GOT3 (cell line): Measurements from ENCODE around the gene RNASEH2C.
"Not testable (repeated sequence)": the region's sequence is repeated elsewhere in the genome, so short reads cannot be mapped to it uniquely, and the experiment has no call there.

Experiments
- DNase-seq: peaks from one replicate; lab custom pipeline; 2025; ENCODE audit warnings: mixed read lengths; lab: John Stamatoyannopoulos, UW

Gene RNASEH2C

DNA sequence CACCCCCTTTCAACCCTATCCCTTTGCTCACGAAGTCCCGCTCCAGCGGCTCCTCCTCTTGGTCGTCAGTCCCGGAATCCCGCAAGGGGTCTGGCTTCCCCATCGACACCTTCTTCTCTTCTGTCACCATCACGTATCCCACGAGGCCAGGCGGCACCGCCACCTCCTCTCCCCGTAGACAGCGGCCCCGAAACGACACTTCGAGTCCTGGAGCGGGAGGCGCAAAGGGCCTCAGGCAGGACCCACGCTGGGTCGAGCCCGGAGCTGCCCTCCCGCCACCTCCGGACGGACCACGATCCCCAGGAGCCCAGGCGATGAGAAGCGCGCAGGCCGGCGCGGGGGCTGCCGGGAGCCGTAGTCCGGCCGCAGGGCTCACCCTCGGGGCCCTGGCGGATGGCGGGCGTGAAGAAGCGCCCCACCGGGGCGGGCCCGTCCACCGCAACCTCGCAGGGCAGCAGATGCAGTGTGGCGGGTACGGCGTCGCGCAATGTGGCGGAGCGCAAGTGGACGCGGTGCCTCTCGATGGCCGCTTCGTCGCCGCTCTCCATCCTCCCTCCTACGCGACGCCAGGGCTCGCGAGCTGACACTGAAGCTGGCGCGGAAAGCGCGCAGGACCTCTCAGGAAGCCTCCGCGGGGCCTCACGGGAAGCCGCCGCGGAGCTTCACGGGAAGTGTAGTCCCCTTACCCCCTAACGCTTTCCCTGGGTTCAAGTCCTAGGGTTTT lies at the start of gene RNASEH2C:
RNASEH2C (minus strand) TSS at position 588 of the 724 bp plus-strand sequence; CDS start at position 548, 40 bp downstream.
- peak; percentile 31 for DNase-seq

DNA sequence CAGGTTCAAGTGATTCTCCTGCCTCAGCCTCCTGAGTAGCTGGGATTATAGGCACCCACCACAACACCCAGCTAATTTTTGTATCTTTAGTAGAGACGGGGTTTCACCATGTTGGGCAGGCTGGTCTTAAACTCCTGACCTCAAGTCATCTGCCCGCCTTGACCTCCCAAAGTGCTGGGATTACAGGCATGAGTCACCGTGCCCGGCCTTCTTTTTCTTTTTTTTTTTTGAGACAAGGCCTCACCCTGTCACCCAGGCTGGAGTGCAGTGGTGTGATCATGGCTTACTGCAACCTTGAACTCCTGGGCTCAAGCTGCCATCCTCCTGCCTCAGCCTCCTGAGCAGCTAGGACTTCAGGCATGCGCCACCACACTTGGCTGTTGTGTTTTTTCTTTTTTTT lies 47.2 kb upstream of the RNASEH2C start:
- not testable (repeated sequence) for DNase-seq

DNA sequence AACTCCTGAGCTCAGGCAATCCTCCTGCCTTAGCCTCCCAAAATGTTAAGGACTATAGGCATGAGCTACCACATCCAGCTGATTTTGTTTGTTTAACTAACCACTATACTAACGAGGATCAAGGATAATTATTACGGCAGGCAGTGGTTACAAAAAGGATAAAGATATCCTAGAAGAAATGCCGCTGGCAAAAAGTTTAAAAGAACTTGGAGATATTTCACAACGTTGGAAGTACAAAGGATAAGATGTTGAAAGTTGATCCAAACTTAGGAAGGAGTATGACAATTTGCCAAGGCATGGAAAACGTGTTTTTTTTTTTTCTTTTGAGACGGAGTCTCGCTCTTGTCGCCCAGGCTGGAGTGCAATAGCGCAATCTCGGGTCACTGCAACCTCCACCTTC lies 46.8 kb upstream of the RNASEH2C start:
- no peak for DNase-seq

DNA sequence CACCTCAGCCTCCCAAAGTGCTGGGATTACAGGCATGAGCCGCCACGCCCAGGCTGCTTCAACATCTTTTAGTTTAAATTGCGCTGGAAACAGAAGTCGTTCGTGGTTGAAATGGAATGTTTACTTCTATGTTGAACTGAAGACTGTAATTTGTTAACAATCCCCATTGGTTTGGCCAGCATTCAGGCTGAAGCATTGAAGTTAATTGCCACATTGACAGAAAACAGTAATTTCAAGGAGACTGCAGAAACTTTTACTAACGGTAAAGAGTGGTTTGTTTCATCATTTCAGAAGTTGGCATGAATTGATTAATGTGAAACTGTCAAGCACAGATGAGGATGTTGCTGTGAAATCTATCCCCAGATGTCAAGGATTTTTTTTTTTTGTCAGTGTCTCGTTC lies 45.9 kb upstream of the RNASEH2C start:
- DNase-seq, result no peak

DNA sequence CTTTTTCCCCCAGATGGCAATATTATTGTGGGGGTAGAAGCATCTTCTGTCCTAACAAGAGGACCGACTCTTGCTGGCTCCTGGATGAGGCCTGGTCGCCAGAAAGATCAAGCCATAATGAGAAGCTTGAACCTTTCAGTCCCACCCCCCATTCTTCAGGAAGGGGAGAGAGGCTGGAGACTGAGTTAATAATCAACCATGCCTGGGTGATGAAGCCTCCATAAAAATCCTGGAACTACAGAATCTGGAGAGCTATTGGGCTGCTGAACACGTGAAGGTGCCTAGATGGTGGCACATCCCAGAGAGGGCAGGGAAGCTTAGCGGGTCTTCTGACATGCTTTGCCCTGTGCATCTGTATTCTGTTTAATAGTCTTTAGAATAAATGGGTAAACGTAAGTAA lies 43.8 kb upstream of the RNASEH2C start:
- no peak for DNase-seq

DNA sequence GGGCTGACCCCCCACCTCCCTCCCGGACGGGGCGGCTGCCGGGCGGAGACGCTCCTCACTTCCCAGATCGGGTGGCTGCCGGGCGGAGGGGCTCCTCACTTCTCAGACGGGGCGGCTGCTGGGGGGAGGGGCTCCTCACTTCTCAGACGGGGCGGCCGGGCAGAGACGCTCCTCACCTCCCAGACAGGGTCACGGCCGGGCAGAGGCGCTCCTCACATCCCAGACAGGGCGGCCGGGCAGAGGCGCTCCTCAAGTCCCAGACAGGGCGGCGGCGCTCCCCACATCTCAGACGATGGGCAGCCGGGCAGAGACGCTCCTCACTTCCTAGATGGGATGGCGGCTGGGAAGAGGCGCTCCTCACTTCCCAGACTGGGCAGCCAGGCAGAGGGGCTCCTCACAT lies 42.2 kb upstream of the RNASEH2C start:
- DNase-seq, result not testable (repeated sequence)

DNA sequence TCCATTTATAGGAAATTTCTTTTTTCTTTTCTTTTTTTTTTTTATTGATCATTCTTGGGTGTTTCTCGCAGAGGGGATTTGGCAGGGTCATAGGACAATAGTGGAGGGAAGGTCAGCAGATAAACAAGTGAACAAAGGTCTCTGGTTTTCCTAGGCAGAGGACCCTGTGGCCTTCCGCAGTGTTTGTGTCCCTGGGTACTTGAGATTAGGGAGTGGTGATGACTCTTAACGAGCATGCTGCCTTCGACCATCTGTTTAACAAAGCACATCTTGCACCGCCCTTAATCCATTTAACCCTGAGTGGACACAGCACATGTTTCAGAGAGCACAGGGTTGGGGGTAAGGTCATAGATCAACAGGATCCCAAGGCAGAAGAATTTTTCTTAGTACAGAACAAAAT lies 41.6 kb upstream of the RNASEH2C start:
- not testable (repeated sequence) for DNase-seq

DNA sequence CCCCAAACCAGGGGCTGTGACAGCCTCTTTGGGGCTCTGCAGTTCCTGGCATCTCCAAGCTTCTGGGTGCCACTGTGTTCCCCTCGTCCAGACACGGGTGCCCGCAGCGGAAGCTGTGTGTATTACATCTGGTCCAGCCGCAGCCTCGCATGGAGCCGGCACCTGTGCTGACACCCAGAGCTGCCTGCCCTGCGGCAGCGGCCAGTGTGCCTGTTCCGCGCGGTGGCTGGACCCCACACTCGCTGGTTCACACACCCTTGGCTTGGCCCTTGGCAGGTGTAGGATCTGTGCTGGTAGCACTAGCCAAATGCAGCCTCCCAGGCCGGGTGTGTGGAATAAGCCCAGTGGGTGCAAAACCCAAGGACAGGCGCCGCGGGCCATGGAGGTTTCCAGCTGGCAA lies 24.5 kb upstream of the RNASEH2C start:
- no peak for DNase-seq

DNA sequence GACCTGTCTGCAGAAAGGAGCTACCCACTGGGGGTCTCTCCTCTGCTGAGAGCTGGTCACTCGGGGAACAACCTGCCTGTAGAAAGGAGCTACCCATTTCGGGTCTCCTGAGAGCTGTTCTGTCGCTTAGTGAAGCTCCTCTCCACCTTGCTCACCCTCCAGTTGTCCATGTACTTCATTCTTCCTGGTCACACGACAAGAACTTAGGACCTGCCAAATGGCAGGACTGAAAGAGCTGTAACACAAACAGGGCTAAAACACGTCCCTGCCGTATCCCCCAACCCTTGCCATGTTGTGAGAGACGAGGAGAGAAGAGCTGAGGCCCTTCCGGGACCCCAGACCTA lies 24.1 kb upstream of the RNASEH2C start:
- DNase-seq, result no peak

DNA sequence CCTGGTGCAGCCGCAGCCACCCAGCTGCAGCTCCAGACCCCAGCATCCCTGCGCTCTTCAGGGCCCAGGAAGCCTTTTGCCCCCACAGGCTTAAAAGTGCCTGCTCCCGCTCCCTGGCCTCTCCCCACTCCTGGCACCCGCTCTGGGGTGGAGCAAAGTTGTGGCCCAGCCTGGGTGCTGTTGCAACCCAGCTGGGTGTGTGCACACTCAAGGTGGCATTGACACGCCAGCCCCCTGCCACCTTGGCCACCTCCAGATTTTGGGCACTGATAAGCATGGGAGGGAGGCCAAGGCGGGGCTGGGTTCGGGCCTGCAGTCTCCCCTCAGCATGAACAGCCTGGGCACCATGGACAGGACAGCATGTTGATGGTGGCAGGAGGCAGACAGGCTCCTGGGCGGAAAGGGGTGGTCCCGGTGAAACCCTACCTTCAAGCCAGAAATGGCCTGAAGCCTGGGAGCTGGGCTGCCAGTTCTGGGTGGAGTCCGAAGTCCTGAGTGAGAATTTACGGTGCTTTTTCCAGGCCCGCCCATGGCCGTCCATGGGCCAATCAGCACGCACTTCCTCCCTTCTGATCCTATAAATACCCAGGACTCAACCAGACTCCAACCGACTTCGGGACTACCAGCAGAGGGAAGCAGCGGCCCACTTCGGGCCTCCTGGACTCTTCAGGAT lies 23.6 kb upstream of the RNASEH2C start:
- DNase-seq, result no peak

DNA sequence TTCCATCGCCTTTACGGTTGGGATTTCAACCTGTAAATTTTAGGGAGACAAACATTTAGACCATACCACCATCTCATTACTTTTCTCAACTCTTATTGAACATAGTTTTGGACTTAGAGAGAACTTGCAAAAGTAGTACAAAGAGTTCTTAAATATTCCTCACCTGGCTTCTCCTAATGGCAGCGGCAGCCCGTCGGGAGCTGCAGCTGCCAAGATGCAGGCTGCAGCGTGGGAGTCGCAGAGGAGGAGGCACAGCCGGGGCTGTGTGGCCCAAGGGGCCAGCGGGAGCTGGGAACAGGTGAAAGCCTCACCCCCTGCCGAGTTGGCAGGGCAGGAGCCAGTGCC lies 23.1 kb upstream of the RNASEH2C start:
- no peak for DNase-seq

DNA sequence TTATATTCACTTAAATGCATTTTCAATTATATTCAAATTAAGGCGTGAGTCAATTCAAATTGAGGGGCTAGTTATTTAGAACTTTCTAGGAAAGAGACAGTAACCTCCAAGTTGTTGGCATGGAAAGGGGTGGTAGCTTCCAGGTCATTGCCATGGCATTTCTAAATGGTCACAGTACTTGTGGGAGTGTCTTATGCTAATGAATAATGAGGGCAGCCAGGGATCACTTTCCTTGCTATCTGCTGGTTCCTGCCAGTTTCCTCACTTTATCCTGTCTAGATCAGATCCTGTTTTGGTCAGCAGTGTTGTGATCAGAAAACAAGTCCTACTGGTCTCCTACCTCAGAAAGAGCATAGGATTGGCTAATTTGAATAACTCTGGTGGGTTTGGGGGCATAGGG lies 21.8 kb upstream of the RNASEH2C start:
- no peak for DNase-seq

DNA sequence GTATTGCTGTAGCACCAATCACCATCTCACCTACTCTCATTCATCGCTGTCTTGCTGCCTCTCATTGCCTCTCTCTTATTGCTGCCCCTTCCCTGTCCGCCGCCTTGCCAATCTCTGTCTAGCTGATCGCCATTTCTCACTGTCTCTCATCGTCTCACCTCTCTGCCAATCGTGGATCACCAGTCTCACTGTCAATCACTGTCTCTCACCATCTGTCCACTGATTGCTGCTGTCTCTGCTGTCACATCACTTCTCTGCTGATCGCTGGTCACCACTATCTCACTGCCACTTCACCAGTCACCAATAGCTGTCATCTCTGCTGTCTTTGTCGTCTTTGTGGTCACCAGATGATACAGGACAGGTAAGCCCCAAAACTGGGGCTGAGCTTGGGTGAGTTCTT lies 20.6 kb upstream of the RNASEH2C start:
- DNase-seq, result no peak

DNA sequence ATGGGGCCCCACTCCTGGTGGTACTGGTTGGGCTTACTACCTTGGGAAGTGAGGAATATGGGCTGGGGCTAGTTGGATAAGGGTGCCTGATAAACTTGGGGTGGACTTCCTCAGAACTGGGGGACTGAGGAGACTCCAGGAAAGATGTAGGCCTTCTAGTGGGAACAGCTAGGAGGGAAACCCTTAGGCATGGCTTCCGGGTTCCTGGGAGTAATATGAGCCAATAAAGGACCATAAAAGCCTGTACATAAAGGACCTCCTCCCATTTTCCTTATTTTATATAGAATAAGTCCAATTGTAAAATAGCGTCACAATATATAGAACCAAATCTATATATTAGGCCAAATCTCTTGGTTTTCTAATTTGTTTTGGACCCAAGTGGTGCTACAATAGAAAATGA lies 18.4 kb upstream of the RNASEH2C start:
- DNase-seq, result no peak

DNA sequence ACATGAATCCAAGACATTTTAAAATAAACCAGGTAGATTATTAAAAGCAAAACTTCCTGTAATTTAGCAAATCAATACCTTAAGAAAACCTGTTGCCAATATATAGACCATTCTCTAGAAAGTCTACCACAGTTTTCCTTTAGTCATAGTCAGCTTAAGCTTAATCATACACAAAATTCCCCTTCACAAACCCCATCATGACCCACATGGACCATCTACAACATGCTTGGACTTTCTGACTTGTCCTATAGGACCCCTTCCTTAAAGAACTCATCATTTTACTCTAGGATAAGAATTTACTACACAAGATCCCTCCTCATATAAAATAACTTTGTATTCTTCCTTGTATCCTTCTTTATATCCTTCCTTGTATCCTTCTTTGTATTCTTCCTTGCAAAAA lies 16.2 kb upstream of the RNASEH2C start:
- DNase-seq, result no peak

DNA sequence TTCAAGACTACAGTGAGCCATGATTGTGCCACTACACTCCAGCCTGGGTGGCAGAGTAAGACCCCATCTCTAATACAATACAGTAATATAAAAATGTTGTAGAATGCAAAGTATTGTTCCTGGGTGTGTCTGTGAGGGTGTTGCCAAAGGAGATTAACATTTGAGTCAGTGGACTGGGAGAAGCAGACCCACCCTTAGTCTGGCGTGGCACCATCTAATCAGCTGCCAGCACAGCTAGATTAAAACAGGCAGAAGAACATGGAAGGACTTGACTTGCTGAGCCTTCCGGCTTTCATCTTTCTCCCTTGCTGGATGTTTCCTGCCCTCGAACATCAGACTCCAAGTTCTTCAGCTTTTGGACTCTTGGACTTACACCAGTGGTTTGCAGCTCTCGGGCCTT lies 14.5 kb upstream of the RNASEH2C start:
- not testable (repeated sequence) for DNase-seq

DNA sequence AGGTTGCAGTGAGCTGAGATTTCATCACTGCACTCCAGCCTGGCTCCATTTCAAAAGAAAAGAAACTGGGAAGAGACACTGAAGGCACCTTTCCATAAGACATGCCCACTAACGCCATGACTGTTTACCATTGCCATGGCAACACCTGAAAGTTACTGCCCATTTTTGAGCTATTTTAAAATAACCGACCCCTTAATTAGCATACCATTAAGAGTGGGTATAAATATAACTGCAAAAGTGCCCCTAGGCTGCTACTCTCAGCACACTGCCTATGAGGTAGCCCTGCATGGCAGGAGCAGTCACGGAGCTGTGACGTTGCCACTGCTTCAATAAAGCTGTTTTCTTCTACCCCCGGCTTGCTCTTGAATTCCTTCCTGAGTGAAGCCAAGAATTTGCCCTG lies 9.9 kb upstream of the RNASEH2C start:
- DNase-seq, result no peak

DNA sequence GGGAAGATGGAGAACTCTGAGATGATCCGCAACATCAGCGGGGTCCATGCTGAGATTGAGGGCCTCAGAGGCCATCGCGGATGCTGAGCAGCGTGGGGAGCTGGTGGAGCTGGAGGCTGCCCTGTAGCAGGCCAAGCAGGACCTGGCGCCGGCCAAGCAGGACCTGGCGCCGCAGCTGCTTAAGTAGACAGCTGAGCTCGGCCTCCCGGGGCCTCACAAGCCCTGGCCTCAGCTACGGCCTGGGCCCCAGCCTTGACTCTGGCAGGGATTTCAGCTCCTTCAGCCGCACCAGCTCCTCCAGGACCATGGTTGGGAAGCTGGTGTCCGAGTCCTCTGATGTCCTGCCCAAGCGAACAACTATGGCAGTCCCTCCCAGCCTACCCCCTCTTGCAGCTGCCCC lies 7.3 kb upstream of the RNASEH2C start:
- DNase-seq, result no peak

DNA sequence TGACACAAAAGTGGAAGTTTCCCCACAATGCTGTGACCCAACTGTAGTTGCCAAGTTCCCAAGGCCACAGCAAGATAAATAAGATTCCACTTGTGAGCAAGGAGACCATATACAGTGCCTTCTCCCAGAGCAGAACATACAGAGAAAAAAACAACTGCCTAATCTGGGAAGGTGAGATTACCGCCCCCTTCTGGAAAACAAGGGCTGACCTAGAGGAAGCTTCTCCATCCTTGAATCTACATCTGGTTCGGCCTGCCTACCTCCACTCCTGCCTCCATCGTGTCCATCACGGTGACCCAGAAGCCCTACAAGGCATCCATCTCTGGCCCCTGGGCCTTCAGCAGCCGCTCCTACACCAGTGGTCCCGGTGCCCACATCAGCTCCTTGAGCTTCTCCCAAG lies 6.1 kb upstream of the RNASEH2C start:
- no peak for DNase-seq

DNA sequence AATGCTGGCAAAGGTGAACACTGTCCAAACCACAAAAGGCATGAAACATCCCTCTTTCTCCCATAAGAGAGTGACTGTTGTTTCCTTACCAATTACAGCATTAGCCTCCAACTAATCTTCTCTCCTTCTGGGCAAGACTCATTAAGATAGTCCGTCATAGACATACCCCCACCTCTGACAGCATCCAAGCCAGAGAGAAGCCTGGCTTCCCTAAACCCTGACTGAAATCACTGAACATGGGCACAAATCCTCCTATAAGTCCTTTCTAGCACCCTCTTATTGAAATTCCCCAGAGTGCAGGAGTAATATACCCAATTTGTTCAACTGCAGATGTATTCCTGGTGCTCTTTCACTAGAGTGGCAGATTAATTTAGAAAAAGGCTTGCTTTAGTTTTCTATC lies 1.7 kb upstream of the RNASEH2C start:
- DNase-seq, result no peak

DNA sequence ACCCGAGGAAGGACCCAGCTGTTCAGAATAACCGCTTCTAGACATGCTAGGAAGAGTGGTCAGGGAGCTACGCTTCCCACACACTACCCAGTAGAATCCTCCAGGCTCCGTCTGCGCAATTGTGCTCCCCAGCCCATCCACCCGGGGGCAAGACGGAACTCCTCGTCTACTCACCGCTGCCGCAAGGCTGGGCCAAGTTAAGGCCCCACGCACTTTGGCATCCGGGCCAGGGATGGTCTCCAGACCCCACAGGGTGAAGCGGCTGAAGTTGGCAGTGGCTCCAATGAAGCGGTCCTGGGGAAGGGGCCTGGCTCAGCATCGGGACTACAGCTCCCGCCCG lies 757 bp downstream of the RNASEH2C start:
- DNase-seq, result no peak

DNA sequence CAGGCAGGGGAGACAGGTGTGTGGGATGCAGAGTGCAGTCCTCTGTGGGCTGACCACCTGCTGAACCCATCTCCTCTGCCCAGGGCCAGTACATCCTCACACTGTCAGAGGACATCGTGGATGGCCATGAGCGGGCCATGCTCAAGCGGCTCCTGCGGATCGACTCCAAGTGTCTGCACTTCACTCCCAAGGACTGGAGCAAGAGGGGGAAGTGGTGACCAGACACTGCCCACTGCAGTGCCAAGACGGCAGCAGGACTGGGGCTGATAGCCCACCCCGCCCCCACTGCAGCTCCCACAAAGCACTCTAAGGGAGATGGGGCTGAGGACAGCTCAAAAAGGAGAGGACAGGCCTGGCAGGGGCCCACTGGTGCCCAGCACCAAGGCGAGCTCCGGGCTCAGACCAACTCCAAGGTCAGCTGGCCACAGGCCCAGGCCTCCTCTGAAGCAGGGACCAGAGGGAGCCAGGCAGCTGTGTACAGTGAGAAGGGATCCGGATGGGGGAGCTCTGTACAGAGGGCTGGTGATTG lies 1.6 kb downstream of the RNASEH2C start:
- DNase-seq, result no peak

DNA sequence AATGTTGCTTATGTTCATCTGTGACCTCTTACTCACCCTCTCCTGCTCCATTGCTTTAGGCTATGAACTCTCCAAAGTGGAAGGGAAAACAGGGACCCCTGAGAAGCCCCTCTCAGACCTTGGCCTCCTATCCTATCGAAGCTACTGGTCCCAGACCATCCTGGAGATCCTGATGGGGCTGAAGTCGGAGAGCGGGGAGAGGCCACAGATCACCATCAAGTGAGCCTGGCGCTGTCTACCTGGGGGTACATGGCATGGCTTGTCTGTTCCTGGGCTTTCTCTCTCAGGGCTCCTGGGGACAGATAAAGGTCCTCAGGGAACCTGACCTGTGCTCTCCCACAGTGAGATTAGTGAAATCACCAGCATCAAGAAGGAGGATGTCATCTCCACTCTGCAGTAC lies 2.1 kb downstream of the RNASEH2C start:
- DNase-seq, result no peak

DNA sequence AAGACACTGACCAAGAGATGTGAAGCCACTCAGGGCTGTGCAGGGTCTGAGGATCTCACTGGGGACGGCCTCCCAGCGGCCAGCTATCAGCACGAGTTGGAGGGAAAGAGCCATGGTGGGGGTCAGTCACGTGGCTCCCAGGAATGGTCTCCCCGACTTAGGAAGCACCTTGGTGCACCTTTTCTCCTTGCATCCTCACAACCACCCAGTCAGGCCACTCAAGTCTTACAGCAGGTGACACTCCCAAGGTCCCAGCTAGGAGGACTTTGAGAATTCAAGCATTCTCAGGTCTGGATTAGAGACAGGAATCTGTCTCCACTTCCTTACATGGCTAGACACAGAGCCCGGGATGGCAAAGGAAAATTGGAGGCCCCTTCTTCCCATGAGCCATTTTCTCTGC lies 2.7 kb downstream of the RNASEH2C start:
- DNase-seq, result no peak
